ENCODE results near the gene LCMT1.
"Not testable (repeated sequence)": the region's sequence is repeated elsewhere in the genome, so short reads cannot be mapped to it uniquely, and the experiment has no call there.

The LCMT1 gene

GRCh38 chr16:25151996-25152395 lies 40.5 kb downstream of the LCMT1 start:
- no peak overlapping the region for H3K4me3 ChIP-seq (ENCODE audit: low read depth in 1 of 2, low read length in 2 of 2)
- no peaks in the 10 kb centered on the region for H3K4me1 ChIP-seq (ENCODE audit: control insufficient read depth in 1 of 2, insufficient read depth in 2 of 2, low read length in 2 of 2)
- no peaks in the 10 kb centered on the region for H3K27me3 ChIP-seq (ENCODE audit: low read depth, low read length)
- peaks cover 40 to 51% of the 10 kb centered on the region in 2 donors for H3K36me3 ChIP-seq (ENCODE audit: control insufficient read depth in 1 of 2, insufficient read depth in 2 of 2, low read length in 2 of 2)
- H3K27ac ChIP-seq (ENCODE audit: low read length), result no peak overlapping the region
- H3K9me3 ChIP-seq (ENCODE audit: control insufficient read depth in 1 of 2, low read length in 2 of 2), result no peaks in the 10 kb centered on the region

- H3K27me3 ChIP-seq (ENCODE audit: low read depth, low read length), result no peaks in the 10 kb centered on the region
- no peaks in the 10 kb centered on the region for H3K9me3 ChIP-seq (ENCODE audit: control insufficient read depth in 1 of 2, low read length in 2 of 2)
- H3K4me3 ChIP-seq (ENCODE audit: low read depth in 1 of 2, low read length in 2 of 2), result no peak overlapping the region
- H3K27ac ChIP-seq (ENCODE audit: low read length), result no peak overlapping the region
- no peaks in the 10 kb centered on the region for H3K4me1 ChIP-seq (ENCODE audit: control insufficient read depth in 1 of 2, insufficient read depth in 2 of 2, low read length in 2 of 2)
- peaks cover 37 to 49% of the 10 kb centered on the region in 2 donors for H3K36me3 ChIP-seq (ENCODE audit: control insufficient read depth in 1 of 2, insufficient read depth in 2 of 2, low read length in 2 of 2)
Measured at GRCh38 chr16:25155553-25156460, 44.3 kb downstream of the LCMT1 start.

- Histone ChIP-seq H3K27ac (ENCODE audit: low read length) (no peak overlapping the region), H3K4me1 (ENCODE audit: control insufficient read depth in 1 of 2, insufficient read depth in 2 of 2, low read length in 2 of 2) (no peaks in the 10 kb centered on the region), H3K4me3 (ENCODE audit: low read depth in 1 of 2, low read length in 2 of 2) (no peak overlapping the region), H3K9me3 (ENCODE audit: control insufficient read depth in 1 of 2, low read length in 2 of 2) (no peaks in the 10 kb centered on the region), H3K27me3 (ENCODE audit: low read depth, low read length) (no peaks in the 10 kb centered on the region), H3K36me3 (ENCODE audit: control insufficient read depth in 1 of 2, insufficient read depth in 2 of 2, low read length in 2 of 2) (peaks cover 37 to 52% of the 10 kb centered on the region in 2 donors)
Measured at GRCh38 chr16:25157271-25157875, 45.8 kb downstream of the LCMT1 start.

GRCh38 chr16:25158401-25158800 lies 46.9 kb downstream of the LCMT1 start:
- Histone ChIP-seq H3K4me1 (ENCODE audit: control insufficient read depth in 1 of 2, insufficient read depth in 2 of 2, low read length in 2 of 2) (no peaks in the 10 kb centered on the region), H3K9me3 (ENCODE audit: control insufficient read depth in 1 of 2, low read length in 2 of 2) (no peaks in the 10 kb centered on the region), H3K27ac (ENCODE audit: low read length) (no peak overlapping the region), H3K4me3 (ENCODE audit: low read depth in 1 of 2, low read length in 2 of 2) (no peak overlapping the region), H3K36me3 (ENCODE audit: control insufficient read depth in 1 of 2, insufficient read depth in 2 of 2, low read length in 2 of 2) (peaks cover 28 to 46% of the 10 kb centered on the region in 2 donors), H3K27me3 (ENCODE audit: low read depth, low read length) (no peaks in the 10 kb centered on the region)

GRCh38 chr16:25161753-25162367 lies 50.3 kb downstream of the LCMT1 start:
- Histone ChIP-seq H3K9me3 (ENCODE audit: control insufficient read depth in 1 of 2, low read length in 2 of 2) (no peaks in the 10 kb centered on the region), H3K27me3 (ENCODE audit: low read depth, low read length) (no peaks in the 10 kb centered on the region), H3K4me1 (ENCODE audit: control insufficient read depth in 1 of 2, insufficient read depth in 2 of 2, low read length in 2 of 2) (no peaks in the 10 kb centered on the region), H3K36me3 (ENCODE audit: control insufficient read depth in 1 of 2, insufficient read depth in 2 of 2, low read length in 2 of 2) (peaks cover 40 to 62% of the 10 kb centered on the region in 2 donors), H3K27ac (ENCODE audit: low read length) (no peak overlapping the region), H3K4me3 (ENCODE audit: low read depth in 1 of 2, low read length in 2 of 2) (no peak overlapping the region)

GRCh38 chr16:25163683-25164082 lies 52.1 kb downstream of the LCMT1 start:
- H3K36me3 ChIP-seq (ENCODE audit: control insufficient read depth in 1 of 2, insufficient read depth in 2 of 2, low read length in 2 of 2), result peaks cover 39 to 72% of the 10 kb centered on the region in 2 donors
- H3K27ac ChIP-seq (ENCODE audit: low read length), result no peak overlapping the region
- no peaks in the 10 kb centered on the region for H3K27me3 ChIP-seq (ENCODE audit: low read depth, low read length)
- no peaks in the 10 kb centered on the region for H3K9me3 ChIP-seq (ENCODE audit: control insufficient read depth in 1 of 2, low read length in 2 of 2)
- no peak overlapping the region for H3K4me3 ChIP-seq (ENCODE audit: low read depth in 1 of 2, low read length in 2 of 2)
- H3K4me1 ChIP-seq (ENCODE audit: control insufficient read depth in 1 of 2, insufficient read depth in 2 of 2, low read length in 2 of 2), result no peaks in the 10 kb centered on the region

GRCh38 chr16:25165284-25165683 lies 53.7 kb downstream of the LCMT1 start:
- peaks cover 51 to 83% of the 10 kb centered on the region in 2 donors for H3K36me3 ChIP-seq (ENCODE audit: control insufficient read depth in 1 of 2, insufficient read depth in 2 of 2, low read length in 2 of 2)
- H3K27me3 ChIP-seq (ENCODE audit: low read depth, low read length), result no peaks in the 10 kb centered on the region
- no peaks in the 10 kb centered on the region for H3K4me1 ChIP-seq (ENCODE audit: control insufficient read depth in 1 of 2, insufficient read depth in 2 of 2, low read length in 2 of 2)
- no peak overlapping the region for H3K27ac ChIP-seq (ENCODE audit: low read length)
- H3K9me3 ChIP-seq (ENCODE audit: control insufficient read depth in 1 of 2, low read length in 2 of 2), result no peaks in the 10 kb centered on the region
- no peak overlapping the region for H3K4me3 ChIP-seq (ENCODE audit: low read depth in 1 of 2, low read length in 2 of 2)

- not testable (repeated sequence) for H3K9me3 ChIP-seq (ENCODE audit: control insufficient read depth in 1 of 2, low read length in 2 of 2); H3K4me1 ChIP-seq (ENCODE audit: control insufficient read depth in 1 of 2, insufficient read depth in 2 of 2, low read length in 2 of 2); H3K27me3 ChIP-seq (ENCODE audit: low read depth, low read length); H3K27ac ChIP-seq (ENCODE audit: low read length); H3K4me3 ChIP-seq (ENCODE audit: low read depth in 1 of 2, low read length in 2 of 2)
- peaks cover 54 to 89% of the 10 kb centered on the region in 2 donors for H3K36me3 ChIP-seq (ENCODE audit: control insufficient read depth in 1 of 2, insufficient read depth in 2 of 2, low read length in 2 of 2)
Measured at GRCh38 chr16:25167920-25168319, 56.4 kb downstream of the LCMT1 start.

- H3K36me3 ChIP-seq (ENCODE audit: control insufficient read depth in 1 of 2, insufficient read depth in 2 of 2, low read length in 2 of 2), result peaks cover 40 to 72% of the 10 kb centered on the region in 2 donors
Measured at GRCh38 chr16:25171390-25171789, 59.8 kb downstream of the LCMT1 start.

GRCh38 chr16:25172831-25173230 lies 61.3 kb downstream of the LCMT1 start:
- H3K9me3 ChIP-seq (ENCODE audit: control insufficient read depth in 1 of 2, low read length in 2 of 2), result no peaks in the 10 kb centered on the region
- no peak overlapping the region for H3K27ac ChIP-seq (ENCODE audit: low read length)
- H3K27me3 ChIP-seq (ENCODE audit: low read depth, low read length), result no peaks in the 10 kb centered on the region
- H3K36me3 ChIP-seq (ENCODE audit: control insufficient read depth in 1 of 2, insufficient read depth in 2 of 2, low read length in 2 of 2), result peaks cover 31 to 65% of the 10 kb centered on the region in 2 donors
- H3K4me3 ChIP-seq (ENCODE audit: low read depth in 1 of 2, low read length in 2 of 2), result no peak overlapping the region
- no peaks in the 10 kb centered on the region for H3K4me1 ChIP-seq (ENCODE audit: control insufficient read depth in 1 of 2, insufficient read depth in 2 of 2, low read length in 2 of 2)

More at GRCh38 chr16:25171390-25171789, 59.8 kb downstream of the LCMT1 start:
- H3K4me1 ChIP-seq (ENCODE audit: control insufficient read depth in 1 of 2, insufficient read depth in 2 of 2, low read length in 2 of 2), result no peaks in the 10 kb centered on the region
- no peak overlapping the region for H3K27ac ChIP-seq (ENCODE audit: low read length)
- H3K4me3 ChIP-seq (ENCODE audit: low read depth in 1 of 2, low read length in 2 of 2), result no peak overlapping the region
- H3K27me3 ChIP-seq (ENCODE audit: low read depth, low read length), result no peaks in the 10 kb centered on the region
- H3K9me3 ChIP-seq (ENCODE audit: control insufficient read depth in 1 of 2, low read length in 2 of 2), result no peaks in the 10 kb centered on the region

GRCh38 chr16:25174285-25174684 lies 62.7 kb downstream of the LCMT1 start:
- H3K4me3 ChIP-seq (ENCODE audit: low read depth in 1 of 2, low read length in 2 of 2), result no peak overlapping the region
- peaks cover 22 to 64% of the 10 kb centered on the region in 2 donors for H3K36me3 ChIP-seq (ENCODE audit: control insufficient read depth in 1 of 2, insufficient read depth in 2 of 2, low read length in 2 of 2)
- no peaks in the 10 kb centered on the region for H3K27me3 ChIP-seq (ENCODE audit: low read depth, low read length)
- H3K27ac ChIP-seq (ENCODE audit: low read length), result no peak overlapping the region
- H3K9me3 ChIP-seq (ENCODE audit: control insufficient read depth in 1 of 2, low read length in 2 of 2), result no peaks in the 10 kb centered on the region
- H3K4me1 ChIP-seq (ENCODE audit: control insufficient read depth in 1 of 2, insufficient read depth in 2 of 2, low read length in 2 of 2), result no peaks in the 10 kb centered on the region
